ENCODE data around the gene ZNF593OS.

ZNF593OS gene

GRCh38 chr1:26155370-26156284 is 16.0 kb downstream of the ZNF593OS start:
- Histone ChIP-seq H3K4me2 (ENCODE audit: low read length) (no peak overlapping the region), H3K9me3 (replicated peaks; ENCODE audit: low read length) (no peaks in the 10 kb centered on the region), H3K36me3 (ENCODE audit: insufficient read depth, low read length) (no peaks in the 10 kb centered on the region), H3K27me3 (ENCODE audit: control insufficient read depth, insufficient read depth, low read length) (peaks cover 52% of the 10 kb centered on the region), H3K9ac (ENCODE audit: low read depth, low read length) (no peak overlapping the region), H3K4me1 (ENCODE audit: control insufficient read depth, insufficient read depth, low read length) (no peaks in the 10 kb centered on the region), H3K4me3 (ENCODE audit: low read length) (no peak overlapping the region)

- Histone ChIP-seq H3K4me1 (ENCODE audit: control insufficient read depth, insufficient read depth, low read length) (no peaks in the 10 kb centered on the region), H3K4me2 (ENCODE audit: low read length) (no peak overlapping the region), H3K9me3 (replicated peaks; ENCODE audit: low read length) (no peaks in the 10 kb centered on the region), H3K9ac (ENCODE audit: low read depth, low read length) (no peak overlapping the region), H3K4me3 (ENCODE audit: low read length) (no peak overlapping the region), H3K27me3 (ENCODE audit: control insufficient read depth, insufficient read depth, low read length) (peaks cover 60% of the 10 kb centered on the region), H3K36me3 (ENCODE audit: insufficient read depth, low read length) (no peaks in the 10 kb centered on the region)
These were observed 16.9 kb downstream of the ZNF593OS start for GRCh38 chr1:26154750-26155149.

- no peak overlapping the region for H3K9ac ChIP-seq (ENCODE audit: low read depth, low read length)
- no peaks in the 10 kb centered on the region for H3K9me3 ChIP-seq (replicated peaks; ENCODE audit: low read length)
- no peaks in the 10 kb centered on the region for H3K4me1 ChIP-seq (ENCODE audit: control insufficient read depth, insufficient read depth, low read length)
- H3K4me2 ChIP-seq (ENCODE audit: low read length): no peak overlapping the region
- peaks cover 65% of the 10 kb centered on the region for H3K27me3 ChIP-seq (ENCODE audit: control insufficient read depth, insufficient read depth, low read length)
- H3K36me3 ChIP-seq (ENCODE audit: insufficient read depth, low read length): no peaks in the 10 kb centered on the region
- no peak overlapping the region for H3K4me3 ChIP-seq (ENCODE audit: low read length)
These were observed 17.6 kb downstream of the ZNF593OS start for GRCh38 chr1:26153966-26154532.

GRCh38 chr1:26148887-26149286 is 22.7 kb downstream of the ZNF593OS start:
- Histone ChIP-seq H3K9ac (ENCODE audit: low read depth, low read length) (no peak overlapping the region), H3K4me2 (ENCODE audit: low read length) (no peak overlapping the region), H3K27me3 (ENCODE audit: control insufficient read depth, insufficient read depth, low read length) (peaks cover 39% of the 10 kb centered on the region), H3K36me3 (ENCODE audit: insufficient read depth, low read length) (no peaks in the 10 kb centered on the region), H3K9me3 (replicated peaks; ENCODE audit: low read length) (no peaks in the 10 kb centered on the region), H3K4me1 (ENCODE audit: control insufficient read depth, insufficient read depth, low read length) (no peaks in the 10 kb centered on the region), H3K4me3 (ENCODE audit: low read length) (no peak overlapping the region)

- H3K9ac ChIP-seq (ENCODE audit: low read depth, low read length): no peak overlapping the region
- no peak overlapping the region for H3K4me3 ChIP-seq (ENCODE audit: low read length)
- no peak overlapping the region for H3K4me2 ChIP-seq (ENCODE audit: low read length)
- H3K4me1 ChIP-seq (ENCODE audit: control insufficient read depth, insufficient read depth, low read length): no peaks in the 10 kb centered on the region
- H3K27me3 ChIP-seq (ENCODE audit: control insufficient read depth, insufficient read depth, low read length): peaks cover 30% of the 10 kb centered on the region
- H3K9me3 ChIP-seq (replicated peaks; ENCODE audit: low read length): no peaks in the 10 kb centered on the region
- no peaks in the 10 kb centered on the region for H3K36me3 ChIP-seq (ENCODE audit: insufficient read depth, low read length)
These were observed 25.7 kb downstream of the ZNF593OS start for GRCh38 chr1:26145960-26146294.

- no peak overlapping the region for H3K4me2 ChIP-seq (ENCODE audit: low read length)
- H3K9me3 ChIP-seq (replicated peaks; ENCODE audit: low read length): no peaks in the 10 kb centered on the region
- no peak overlapping the region for H3K4me3 ChIP-seq (ENCODE audit: low read length)
- no peaks in the 10 kb centered on the region for H3K36me3 ChIP-seq (ENCODE audit: insufficient read depth, low read length)
- H3K9ac ChIP-seq (ENCODE audit: low read depth, low read length): no peak overlapping the region
- peaks cover 26% of the 10 kb centered on the region for H3K27me3 ChIP-seq (ENCODE audit: control insufficient read depth, insufficient read depth, low read length)
- no peaks in the 10 kb centered on the region for H3K4me1 ChIP-seq (ENCODE audit: control insufficient read depth, insufficient read depth, low read length)
These were observed 26.3 kb downstream of the ZNF593OS start for GRCh38 chr1:26145041-26145959.

- Histone ChIP-seq H3K4me2 (ENCODE audit: low read length) (no peak overlapping the region), H3K27me3 (ENCODE audit: control insufficient read depth, insufficient read depth, low read length) (peaks cover 11% of the 10 kb centered on the region), H3K36me3 (ENCODE audit: insufficient read depth, low read length) (no peaks in the 10 kb centered on the region), H3K4me1 (ENCODE audit: control insufficient read depth, insufficient read depth, low read length) (no peaks in the 10 kb centered on the region), H3K9me3 (replicated peaks; ENCODE audit: low read length) (no peaks in the 10 kb centered on the region), H3K9ac (ENCODE audit: low read depth, low read length) (no peak overlapping the region), H3K4me3 (ENCODE audit: low read length) (no peak overlapping the region)
These were observed 29.5 kb downstream of the ZNF593OS start for GRCh38 chr1:26142159-26142558.

- H3K27me3 ChIP-seq (ENCODE audit: control insufficient read depth, insufficient read depth, low read length): peaks cover 11% of the 10 kb centered on the region
- no peak overlapping the region for H3K9ac ChIP-seq (ENCODE audit: low read depth, low read length)
- no peaks in the 10 kb centered on the region for H3K9me3 ChIP-seq (replicated peaks; ENCODE audit: low read length)
- no peaks in the 10 kb centered on the region for H3K4me1 ChIP-seq (ENCODE audit: control insufficient read depth, insufficient read depth, low read length)
- H3K4me2 ChIP-seq (ENCODE audit: low read length): no peak overlapping the region
- H3K4me3 ChIP-seq (ENCODE audit: low read length): no peak overlapping the region
- H3K36me3 ChIP-seq (ENCODE audit: insufficient read depth, low read length): no peaks in the 10 kb centered on the region
These were observed 32.6 kb downstream of the ZNF593OS start for GRCh38 chr1:26138974-26139558.

GRCh38 chr1:26134466-26134865 is 37.2 kb downstream of the ZNF593OS start:
- Histone ChIP-seq H3K36me3 (ENCODE audit: insufficient read depth, low read length) (no peaks in the 10 kb centered on the region), H3K4me1 (ENCODE audit: control insufficient read depth, insufficient read depth, low read length) (no peaks in the 10 kb centered on the region), H3K4me2 (ENCODE audit: low read length) (no peak overlapping the region), H3K27me3 (ENCODE audit: control insufficient read depth, insufficient read depth, low read length) (peaks cover 17% of the 10 kb centered on the region), H3K9me3 (replicated peaks; ENCODE audit: low read length) (no peaks in the 10 kb centered on the region), H3K9ac (ENCODE audit: low read depth, low read length) (no peak overlapping the region), H3K4me3 (ENCODE audit: low read length) (no peak overlapping the region)

- peaks cover 22% of the 10 kb centered on the region for H3K27me3 ChIP-seq (ENCODE audit: control insufficient read depth, insufficient read depth, low read length)
- no peak overlapping the region for H3K4me3 ChIP-seq (ENCODE audit: low read length)
- H3K36me3 ChIP-seq (ENCODE audit: insufficient read depth, low read length): no peaks in the 10 kb centered on the region
- no peaks in the 10 kb centered on the region for H3K4me1 ChIP-seq (ENCODE audit: control insufficient read depth, insufficient read depth, low read length)
- H3K4me2 ChIP-seq (ENCODE audit: low read length): no peak overlapping the region
- H3K9me3 ChIP-seq (replicated peaks; ENCODE audit: low read length): no peaks in the 10 kb centered on the region
- no peak overlapping the region for H3K9ac ChIP-seq (ENCODE audit: low read depth, low read length)
These were observed 38.8 kb downstream of the ZNF593OS start for GRCh38 chr1:26132834-26133167.

- Histone ChIP-seq H3K4me1 (ENCODE audit: control insufficient read depth, insufficient read depth, low read length) (no peaks in the 10 kb centered on the region), H3K4me2 (ENCODE audit: low read length) (no peak overlapping the region), H3K27me3 (ENCODE audit: control insufficient read depth, insufficient read depth, low read length) (peaks cover 22% of the 10 kb centered on the region), H3K4me3 (ENCODE audit: low read length) (no peak overlapping the region), H3K9me3 (replicated peaks; ENCODE audit: low read length) (no peaks in the 10 kb centered on the region), H3K9ac (ENCODE audit: low read depth, low read length) (no peak overlapping the region), H3K36me3 (ENCODE audit: insufficient read depth, low read length) (no peaks in the 10 kb centered on the region)
These were observed 39.4 kb downstream of the ZNF593OS start for GRCh38 chr1:26132128-26132833.
